ENCODE measurements around the gene GADL1.

The GADL1 gene

DNA sequence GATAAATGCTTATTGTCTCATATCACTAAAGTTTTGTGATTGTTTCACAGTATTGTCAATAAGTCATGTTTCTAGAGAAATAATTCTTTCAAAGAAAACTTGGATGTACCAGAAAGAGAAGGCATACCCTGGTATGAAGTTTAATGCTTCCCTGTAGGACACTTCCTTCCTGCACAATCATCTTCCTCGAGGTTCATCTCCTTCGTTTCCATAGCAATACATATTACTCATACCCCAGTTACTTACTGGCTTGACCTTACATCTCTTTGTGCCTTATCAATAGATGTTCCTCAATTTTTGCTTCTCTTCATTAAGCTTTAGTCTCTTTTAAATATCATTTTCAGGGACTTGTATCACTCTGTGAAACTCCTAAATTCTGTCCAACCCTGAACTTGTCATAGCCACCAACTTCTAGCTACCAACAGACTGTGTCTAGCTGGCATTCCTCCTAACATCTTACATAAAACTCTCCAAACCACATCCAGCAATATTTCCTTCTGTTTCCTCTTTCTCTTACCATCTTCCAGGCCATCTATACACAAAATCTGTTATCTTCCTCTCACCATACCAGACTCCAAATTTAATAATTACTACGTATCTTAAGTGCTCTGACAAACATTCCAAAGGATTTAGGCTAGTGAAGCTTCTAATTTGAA lies 134.3 kb downstream of the GADL1 start:
- DNase-seq (ENCODE audit: low read depth, low spot score) = no peak

DNA sequence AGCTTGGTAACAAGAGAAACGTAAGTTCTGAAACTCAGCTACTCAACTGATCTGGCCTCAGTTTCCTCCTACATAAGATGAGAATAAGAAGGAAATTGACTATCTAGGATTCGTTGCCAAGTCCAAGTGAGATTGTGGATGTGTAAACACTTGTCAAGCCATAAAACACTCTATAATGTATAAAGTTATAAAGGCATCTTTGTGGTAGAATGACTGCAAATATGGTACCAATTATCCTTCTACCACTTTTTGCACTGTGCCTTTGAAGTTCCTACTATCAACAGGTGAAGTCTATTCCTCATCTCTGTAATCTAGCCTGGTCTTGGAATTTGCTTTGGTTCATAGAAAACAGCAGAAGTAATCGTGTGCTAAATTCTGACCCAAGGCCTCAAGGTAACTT lies 138.2 kb downstream of the GADL1 start:
- DNase-seq (ENCODE audit: low read depth, low spot score) = no peak

DNA sequence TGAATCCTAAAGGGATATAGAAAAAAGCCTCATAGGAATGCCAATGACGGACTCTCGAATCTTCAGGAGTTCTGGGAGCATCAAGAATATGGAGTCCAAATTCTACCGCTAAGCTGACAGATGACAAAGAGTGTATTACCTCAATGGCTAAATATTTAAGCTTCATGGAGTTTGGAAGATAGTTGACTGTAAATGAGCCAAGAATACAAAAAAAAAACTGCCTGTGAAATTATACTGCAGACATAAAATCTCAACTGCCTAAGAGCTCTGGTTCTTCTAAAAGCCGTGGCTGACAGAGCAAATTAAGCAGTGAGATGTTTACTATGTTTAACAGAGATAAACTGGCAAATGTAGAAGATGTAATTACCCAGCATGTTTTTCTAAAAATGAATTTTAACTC lies 140.0 kb downstream of the GADL1 start:
- no peak for DNase-seq (ENCODE audit: low read depth, low spot score)

DNA sequence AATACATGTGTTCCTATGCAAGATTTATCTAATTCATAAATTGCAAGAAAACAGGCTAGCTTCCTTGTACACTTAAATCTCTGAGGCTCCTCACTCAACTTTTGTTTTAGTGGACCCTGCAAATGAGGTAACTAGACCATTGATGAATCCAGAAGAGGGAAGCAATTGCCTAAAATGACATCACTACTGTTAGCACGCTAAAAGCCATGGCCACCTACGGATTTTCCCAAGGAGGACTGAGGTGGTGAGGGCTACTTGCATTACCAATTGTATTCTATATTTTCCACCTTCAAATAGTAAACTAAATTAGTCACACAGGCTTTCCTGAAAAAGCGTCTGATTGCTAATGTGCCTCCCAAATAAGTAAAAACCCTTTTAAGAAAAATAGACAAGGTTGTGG lies 140.7 kb downstream of the GADL1 start:
- no peak for DNase-seq (ENCODE audit: low read depth, low spot score)

DNA sequence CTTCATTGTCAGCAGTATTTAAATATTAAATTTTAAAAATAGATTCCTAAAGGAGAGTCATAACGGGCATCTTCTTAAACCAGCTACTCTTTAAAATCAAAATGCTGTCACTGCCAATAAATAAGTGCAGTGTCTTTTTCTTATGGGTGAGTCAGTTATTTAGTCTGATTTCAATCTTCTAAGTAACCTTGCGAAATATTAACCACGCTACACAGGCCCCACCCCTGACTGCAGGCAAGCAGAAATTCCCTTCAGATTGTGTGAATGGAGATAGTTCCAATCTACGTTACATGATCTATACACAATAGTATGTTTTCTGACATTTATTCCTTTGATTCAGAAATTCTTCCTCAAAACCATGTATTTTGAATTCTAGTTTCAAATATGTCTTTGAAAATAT lies 141.5 kb downstream of the GADL1 start:
- DNase-seq (ENCODE audit: low read depth, low spot score) = no peak

DNA sequence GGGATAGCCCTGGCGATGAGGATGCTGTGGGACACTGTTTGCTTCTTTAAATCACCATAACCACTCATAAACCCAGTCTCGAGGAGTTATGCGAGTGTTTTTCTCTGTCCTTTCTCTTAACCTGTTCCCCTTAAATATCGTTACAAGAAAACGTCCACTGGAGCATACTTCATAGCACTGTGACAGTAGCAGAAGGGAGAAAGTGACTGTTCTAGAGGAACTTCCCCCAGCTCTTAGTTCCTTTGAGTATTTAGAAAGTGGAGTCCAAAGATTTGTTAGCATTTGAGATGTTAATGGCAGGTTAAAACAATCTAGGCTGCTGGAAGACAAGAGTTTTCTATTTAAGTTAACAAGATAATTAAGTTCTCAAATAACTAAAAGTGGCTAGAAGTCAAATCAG lies 142.0 kb downstream of the GADL1 start:
- DNase-seq (ENCODE audit: low read depth, low spot score) = no peak

DNA sequence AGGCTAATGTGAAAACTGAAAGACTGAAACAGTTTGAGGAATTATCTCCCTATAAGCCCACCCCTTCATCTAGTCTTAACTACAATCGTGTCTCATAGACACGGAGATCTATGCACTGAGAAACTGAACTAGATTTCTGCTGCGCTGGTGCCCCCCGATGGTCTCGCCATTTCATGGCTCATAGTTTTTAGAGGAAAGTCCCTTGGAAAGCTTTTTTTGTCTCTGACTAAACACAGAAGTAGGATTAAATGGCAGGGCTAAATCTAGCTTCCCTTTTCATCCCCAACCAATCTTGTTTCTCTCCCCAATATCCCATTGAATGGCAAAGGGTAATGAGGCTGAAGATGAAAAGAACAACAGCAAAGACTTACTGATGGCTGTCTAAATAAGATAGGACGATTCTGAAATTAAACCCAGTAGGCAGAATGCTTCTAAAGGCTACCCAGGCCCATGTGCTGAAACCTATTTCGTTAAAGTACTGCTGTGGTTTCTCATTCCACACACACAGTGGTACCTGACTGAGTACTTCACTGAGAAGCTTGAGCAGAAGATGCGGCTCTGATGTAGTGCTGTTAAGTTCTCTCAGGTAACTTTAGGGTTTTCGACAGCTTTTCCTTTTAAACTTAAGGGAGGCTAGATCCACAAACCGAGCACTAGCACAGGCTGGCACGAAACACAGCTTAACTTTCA lies 142.7 kb downstream of the GADL1 start:
- DNase-seq (ENCODE audit: low read depth, low spot score) = no peak

DNA sequence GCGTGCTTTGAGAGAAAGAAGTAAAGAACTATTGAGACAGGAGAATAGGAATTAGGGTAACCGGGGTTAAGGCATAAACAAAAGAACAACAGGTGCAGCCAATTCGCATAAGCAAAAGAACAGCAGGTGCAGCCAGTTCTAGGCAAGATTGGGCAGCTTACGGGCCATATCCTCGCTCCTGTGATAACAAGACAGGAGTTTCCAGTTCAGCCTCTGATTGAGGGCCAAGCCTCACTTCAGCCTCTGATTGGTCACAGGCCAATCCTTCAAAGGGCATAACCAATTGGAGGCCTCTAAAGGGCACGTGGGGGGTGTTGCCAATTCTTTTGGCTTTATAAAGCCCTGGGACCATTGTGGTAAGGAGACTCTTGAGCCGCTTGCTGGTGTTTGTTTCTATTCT lies 143.5 kb downstream of the GADL1 start:
- no peak for DNase-seq (ENCODE audit: low read depth, low spot score)

DNA sequence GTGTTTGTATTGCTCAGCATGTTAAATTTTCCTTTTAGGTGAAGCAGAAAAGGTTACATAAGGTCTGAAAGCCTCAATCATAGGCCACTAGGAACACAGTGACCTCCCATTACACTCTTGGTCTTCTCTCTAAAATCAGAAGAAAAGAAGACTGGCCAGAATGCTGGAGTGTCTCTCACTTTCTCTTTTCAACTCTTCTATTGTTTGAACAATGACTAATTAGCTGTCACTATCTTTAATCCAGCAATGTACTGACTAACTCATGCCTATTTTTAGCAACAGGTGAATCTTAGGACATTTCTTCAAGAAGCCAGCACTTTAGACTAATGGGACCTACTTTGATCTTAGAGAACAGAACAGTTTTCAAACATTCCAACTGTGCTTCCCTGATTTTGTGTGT lies 145.2 kb downstream of the GADL1 start:
- no peak for DNase-seq (ENCODE audit: low read depth, low spot score)

DNA sequence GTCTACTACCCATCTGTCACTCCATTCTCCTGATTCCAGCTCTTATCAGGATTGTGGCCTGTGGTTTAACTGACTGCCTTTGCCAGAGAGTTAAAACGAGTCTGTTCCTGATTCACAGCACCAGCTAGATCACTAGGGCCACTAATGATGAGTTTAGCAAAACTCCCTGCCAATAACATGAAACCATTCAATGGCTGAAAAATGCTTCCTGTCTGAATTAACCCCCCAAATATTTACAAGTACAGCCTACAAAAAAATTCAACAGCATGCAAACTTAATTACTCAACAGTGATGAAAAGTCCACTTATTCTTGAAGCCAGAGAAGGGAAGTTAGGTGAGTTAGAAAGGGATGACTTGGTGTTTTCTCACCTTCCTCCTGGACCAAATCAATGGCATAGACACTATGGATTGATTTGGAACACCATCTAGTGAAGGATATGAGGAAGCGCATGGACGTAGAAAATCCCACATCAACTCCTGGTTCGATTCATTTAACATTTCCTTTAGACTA lies 146.6 kb downstream of the GADL1 start:
- no peak for DNase-seq (ENCODE audit: low read depth, low spot score)

DNA sequence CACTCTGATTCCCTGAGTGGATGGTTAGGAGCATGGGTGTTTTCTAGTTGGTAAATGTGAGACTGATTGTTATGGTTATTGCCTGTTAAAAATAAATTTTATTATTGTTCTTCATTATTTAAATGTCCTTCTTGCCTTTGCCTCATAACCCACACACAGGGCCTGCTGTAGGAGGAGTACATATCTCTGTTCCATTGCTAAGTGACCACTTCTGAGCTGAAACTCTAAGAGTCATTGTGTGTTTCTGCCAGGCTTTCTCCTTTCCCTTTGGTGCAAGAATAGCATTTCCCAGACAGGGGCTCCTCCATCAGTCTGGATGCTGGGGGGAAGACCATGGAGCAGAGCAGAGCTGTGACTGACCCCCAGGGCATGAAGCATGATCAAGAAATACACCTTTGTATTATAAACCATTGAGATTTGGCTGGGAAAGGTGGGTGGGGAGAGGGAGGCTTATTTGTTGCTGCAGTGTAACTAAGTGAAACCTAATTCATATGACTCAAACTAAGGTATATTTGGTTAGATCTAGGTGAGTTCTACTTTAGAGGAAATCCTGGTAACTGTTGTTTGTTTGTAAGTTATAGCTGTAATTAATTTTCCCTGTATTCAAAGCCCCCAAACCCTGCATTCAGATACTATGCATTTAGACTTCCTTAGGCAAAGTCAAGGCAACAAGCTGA lies 150.7 kb downstream of the GADL1 start:
- DNase-seq (ENCODE audit: low read depth, low spot score) = no peak

DNA sequence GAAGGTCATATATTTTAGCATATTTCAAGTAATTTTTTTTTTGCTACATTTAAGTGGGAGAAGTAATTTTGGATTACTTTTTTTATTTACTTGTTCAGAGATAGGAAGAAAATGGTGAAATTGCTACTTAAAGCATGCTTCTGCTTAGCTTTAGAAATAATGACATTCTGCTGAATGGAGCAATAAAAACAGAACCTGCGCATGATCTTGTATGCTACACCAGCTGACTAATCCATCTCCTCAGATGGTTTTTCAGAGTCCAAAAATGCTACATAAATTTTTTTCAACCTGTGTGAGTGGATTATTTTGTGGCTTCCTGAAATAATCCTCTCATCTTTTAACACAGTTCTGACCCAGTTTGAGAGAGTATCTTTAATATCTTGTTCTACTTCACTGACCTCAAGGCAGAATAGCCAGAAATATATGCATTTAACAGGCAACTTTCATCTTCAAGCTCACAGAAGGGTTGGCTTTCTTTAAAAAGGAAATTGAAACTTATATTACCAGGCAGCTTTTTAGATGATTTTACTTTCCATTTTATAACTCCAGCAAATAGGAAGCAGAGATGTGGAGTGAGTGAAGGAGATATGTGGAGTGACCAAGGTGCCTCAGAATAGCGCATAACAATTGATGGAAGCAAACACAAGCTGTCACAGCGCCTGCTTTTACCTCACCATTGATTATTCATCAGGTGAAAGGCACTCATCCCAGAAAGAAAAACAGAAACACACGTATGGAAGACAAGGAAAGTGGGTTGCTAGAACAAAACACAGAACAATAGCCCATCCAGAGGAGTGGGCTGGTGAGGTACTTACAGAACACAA lies 151.5 kb downstream of the GADL1 start:
- DNase-seq (ENCODE audit: low read depth, low spot score) = no peak

DNA sequence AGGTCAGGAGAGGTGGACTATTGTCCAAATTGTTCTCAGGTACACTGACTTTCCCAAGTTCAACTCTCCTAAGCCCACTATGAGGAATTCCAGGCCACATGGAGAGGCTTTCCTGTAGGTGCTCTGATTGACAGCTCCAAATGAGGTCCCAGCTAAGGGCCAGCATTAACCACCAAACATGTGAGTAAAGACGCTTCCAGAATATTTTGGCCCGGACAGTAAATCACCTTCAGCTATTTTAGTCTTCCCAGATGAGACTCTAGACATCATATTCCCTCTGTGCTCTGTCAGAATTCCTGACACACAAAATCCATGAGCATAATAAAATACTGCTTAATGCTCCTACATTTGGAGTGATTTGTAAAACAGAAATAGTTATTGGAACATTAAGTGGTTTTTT lies 152.6 kb downstream of the GADL1 start:
- no peak for DNase-seq (ENCODE audit: low read depth, low spot score)

DNA sequence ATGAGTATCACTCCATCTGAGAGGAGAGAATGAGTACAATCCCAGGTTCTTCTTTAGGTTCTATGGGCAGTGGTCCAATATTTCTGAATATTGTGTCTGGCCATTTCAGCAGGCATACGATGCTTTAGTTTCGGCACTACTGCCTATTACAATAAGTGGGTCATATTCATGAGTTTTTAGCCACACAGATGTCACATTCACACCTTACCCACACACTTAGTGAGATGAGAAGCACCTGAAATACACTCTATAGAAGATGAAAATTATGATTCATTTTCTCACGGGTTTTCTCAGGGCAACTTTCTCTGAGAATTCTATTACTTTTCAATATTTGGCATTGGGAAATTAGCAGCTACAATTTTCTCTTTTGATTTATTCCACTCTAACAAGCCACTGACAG lies 155.9 kb downstream of the GADL1 start:
- no peak for DNase-seq (ENCODE audit: low read depth, low spot score)

DNA sequence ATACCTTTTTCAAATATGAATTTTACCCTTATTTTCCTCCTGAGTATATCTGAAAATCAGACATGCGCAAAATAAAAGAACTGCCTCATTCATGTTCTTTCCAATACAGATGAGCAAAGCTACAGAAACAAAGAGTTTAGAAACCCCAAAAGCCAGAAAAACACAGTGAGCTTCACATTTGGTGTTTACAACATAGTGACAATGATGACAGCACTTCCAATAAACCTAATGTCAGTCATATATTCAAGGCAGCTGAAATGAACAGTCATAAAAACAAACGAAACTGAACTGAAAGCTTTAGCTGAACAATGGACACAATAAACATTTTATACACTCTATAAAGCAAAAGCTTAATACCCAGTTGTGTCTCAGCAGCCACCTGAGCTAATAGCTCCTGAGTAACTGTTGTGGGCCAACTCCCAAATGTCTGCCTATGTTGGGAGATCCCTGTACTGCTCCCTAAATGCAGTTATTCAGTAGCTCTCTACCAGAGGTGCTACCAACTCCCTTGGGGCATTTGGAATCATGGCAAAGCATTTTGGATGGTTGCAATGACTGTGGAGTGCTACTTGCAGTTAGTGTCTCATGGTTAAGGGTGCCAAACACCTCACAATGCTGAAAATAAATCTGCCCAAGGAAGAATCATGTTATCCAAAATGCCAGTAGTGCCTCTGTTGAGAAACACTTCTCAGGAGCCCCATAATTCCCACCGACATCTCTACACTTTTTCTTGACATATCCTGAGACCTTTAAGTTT lies 156.5 kb downstream of the GADL1 start:
- no peak for DNase-seq (ENCODE audit: low read depth, low spot score)

DNA sequence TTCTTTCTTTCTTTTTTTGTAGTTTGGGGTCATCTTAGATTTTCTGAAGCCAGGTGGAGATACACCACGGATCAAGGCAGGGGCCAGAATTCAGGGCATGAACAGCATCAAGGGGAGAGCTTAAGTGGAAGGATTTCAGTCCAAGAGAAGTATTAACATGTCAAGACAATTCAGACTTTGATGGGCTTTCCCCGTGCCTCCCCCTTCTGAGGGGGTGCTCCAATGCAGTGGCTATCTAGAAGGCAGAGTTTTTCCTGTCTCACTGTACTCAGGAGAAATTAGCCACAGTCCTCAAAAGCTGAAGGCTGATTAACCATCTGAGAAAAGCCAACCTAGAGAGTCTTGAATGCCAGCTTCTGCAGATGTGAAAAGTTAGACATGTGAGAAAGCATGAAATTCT lies 160.8 kb downstream of the GADL1 start:
- no peak for DNase-seq (ENCODE audit: low read depth, low spot score)

DNA sequence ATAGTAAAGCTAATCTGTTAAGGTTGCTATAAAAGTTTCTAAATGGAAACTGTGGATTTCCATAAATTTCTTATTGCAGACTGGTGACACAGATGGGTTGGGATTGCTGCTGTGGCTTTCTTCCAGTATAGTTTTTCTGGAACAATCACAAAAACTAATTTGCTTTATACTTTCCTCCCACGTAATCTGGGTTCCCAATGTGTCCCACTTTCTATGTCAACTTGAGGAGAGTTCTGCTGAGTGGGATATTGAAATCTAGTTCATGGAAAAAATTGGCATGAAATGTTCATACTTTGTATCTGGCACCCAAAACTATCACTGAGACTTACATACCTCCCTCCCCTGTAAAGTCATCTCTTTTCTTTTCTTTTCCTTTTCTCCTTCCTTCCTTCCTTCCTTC lies 161.3 kb downstream of the GADL1 start:
- DNase-seq (ENCODE audit: low read depth, low spot score) = no peak

DNA sequence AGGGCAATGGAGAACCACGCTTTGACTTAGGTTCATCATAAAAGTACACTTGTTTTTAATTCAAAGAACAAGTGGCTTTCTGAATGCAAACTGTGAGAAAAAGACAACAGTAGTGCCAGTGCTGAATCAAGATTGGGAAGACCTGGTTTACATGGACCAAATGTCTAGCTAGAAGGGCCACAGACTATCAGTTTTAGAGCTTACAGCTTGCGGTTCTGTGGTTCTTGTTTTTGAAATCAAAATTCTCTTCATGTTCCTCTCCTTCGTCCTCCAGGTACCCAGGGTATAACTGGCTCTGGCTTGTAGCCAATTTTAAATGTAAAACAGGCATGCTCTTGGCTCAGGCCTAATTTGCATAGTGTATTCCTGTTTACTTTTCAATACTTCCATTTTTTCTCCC lies 163.5 kb downstream of the GADL1 start:
- no peak for DNase-seq (ENCODE audit: low read depth, low spot score)

DNA sequence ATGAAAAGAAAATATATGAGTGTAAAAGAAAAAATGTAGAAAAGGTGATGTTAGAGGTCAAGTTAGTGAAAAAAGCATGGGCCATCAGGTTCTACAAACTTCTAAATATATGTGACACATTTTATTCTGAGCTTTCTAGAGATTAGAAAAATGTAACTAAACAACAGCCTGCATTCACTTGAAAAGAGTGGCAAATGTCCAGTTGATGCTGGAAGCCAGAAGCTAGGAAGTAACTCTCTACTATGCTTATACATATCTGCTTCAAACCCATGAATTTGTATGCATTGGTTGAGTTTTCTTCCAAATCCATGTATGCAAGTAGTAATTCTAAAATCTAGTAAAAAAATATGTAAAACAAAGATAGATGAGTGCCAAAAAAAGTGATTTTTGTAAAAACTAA lies 164.5 kb downstream of the GADL1 start:
- DNase-seq (ENCODE audit: low read depth, low spot score) = no peak

DNA sequence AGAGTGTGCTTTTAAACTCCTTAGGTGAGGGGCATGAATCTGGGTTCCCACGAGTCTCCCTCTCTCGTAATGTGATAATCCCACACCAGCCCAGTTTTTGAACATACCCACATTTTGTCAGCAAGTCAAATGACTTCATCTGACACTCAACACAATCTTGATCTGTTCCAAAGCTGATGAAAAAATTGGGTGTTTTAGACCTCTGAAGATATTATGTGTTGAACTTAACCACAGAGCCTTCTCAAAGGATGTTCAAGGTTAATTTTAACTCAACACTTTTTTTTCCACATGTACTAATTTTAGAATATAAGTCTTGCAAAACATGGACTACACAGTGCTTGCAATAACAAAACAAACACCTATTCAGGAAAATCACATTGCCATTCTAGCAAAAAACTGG lies 164.9 kb downstream of the GADL1 start:
- no peak for DNase-seq (ENCODE audit: low read depth, low spot score)

DNA sequence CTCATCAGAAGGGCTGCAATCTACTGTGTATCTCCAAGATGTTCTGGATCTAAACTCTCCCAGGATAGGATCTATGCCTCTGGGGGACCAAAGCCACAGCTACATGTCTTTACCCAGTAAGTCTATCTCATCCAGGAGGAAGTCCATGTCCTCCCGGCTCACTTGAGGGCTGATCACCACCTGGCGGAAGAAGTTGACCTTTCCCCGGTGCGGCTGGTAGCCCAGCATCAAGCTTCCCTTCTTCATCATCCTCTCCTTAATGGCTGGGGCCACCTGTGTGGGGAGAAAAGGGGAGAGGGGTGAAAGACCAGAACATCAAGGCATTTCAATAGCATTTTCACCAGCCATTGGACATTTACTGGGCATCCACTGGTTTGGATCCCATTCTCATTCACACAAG lies 166.3 kb downstream of the GADL1 start:
- no peak for DNase-seq (ENCODE audit: low read depth, low spot score)
